Subcutaneous adipose tissue (tissue), 4 donors: ENCODE data around the gene STS. TPM values are rescaled to one million over a fixed set of nuclear protein-coding genes. Genes with fewer than 3 reads are reported as not detected.

ENCODE experiments used
- CTCF ChIP-seq: fragments of 450-650 bp; IDR thresholded peaks from one replicate; pipeline ENCODE4 v1.5.1; 2016; ENCODE audit warnings: low read depth, mild to moderate bottlenecking, control low read depth, antibody characterized with exemption, moderate library complexity
- total RNA-seq, 4 donors: library from RNA; depleted of rRNA; stranded (reverse); fragments of >200 nt; gene quantifications; one replicate each; pipeline ENCODE4 v1.1.0, GENCODE V29; 2016

Gene STS
- total RNA-seq, 4 donors from 2014 or later = 11.9 to 40.4 (median 19.0) TPM

GRCh38 chrX:7147978-7148854, 704 bp downstream of the STS start, which contains the start of gene PUDP:
TSS of gene PUDP (minus strand) at chrX:7148153. CDS start at chrX:7148113, 40 bp downstream.
- no peak for TF ChIP-seq CTCF

- TF ChIP-seq CTCF = no peak
Observed at GRCh38 chrX:7149411-7149810, 1.9 kb downstream of the STS start.

GRCh38 chrX:7153231-7153630, 5.7 kb downstream of the STS start:
- TF ChIP-seq CTCF = no peak

- TF ChIP-seq CTCF = no peak
Observed at GRCh38 chrX:7154041-7154597, 6.6 kb downstream of the STS start.

GRCh38 chrX:7155163-7155562, 7.7 kb downstream of the STS start:
- no peak for TF ChIP-seq CTCF

- no peak for TF ChIP-seq CTCF
Observed at GRCh38 chrX:7156879-7157278, 9.4 kb downstream of the STS start.

- TF ChIP-seq CTCF = no peak
Observed at GRCh38 chrX:7158468-7158990, 11.0 kb downstream of the STS start.
